Measurements from ENCODE around the gene SLX4IP. TPM values are rescaled to one million over a fixed set of nuclear protein-coding genes. Genes with fewer than 3 reads are reported as not detected.

The SLX4IP gene
- polyA plus RNA-seq, 1 donor: 4.3 TPM

DNA sequence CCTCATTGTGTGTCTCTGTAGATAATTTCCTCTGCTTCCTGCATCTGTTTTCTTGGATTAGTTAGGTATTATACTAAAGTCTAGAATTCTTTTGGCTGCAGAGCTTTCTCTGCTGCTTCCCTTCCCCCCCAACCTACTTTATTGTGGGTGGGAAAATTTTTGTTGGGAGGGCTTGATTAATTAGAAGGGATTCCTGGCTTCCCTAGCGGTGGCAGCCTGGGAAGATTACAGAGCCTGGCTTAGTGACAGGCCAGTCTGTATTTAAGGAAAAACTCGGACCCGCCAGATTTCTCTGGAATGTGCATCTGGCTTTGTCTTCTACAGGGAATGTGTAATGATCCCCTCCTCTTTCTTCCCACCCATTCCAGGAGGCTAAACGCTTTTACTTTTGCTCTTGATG, 31.2 kb downstream of the SLX4IP start:
- DNase-seq (ENCODE audit: low read depth): no peak

DNA sequence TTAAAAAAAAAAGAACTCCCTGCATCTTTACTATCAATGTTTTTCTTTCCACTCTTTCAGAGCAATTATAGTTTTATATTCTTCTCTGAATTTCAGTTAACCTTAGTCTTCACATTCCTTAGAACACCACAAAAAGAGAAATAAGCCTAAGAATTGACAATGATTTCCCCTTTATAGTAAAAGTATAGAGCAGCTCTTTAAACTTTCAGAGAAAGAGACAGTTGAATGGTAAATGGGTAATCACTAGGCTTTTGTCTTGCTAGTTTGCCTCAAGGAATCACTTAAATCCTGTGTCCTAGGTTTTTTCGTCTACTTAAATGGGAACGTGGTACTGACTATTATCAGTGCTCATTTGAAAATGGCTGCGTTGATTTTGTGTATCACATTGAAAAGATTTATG, 31.8 kb downstream of the SLX4IP start:
- no peak for DNase-seq (ENCODE audit: low read depth)

DNA sequence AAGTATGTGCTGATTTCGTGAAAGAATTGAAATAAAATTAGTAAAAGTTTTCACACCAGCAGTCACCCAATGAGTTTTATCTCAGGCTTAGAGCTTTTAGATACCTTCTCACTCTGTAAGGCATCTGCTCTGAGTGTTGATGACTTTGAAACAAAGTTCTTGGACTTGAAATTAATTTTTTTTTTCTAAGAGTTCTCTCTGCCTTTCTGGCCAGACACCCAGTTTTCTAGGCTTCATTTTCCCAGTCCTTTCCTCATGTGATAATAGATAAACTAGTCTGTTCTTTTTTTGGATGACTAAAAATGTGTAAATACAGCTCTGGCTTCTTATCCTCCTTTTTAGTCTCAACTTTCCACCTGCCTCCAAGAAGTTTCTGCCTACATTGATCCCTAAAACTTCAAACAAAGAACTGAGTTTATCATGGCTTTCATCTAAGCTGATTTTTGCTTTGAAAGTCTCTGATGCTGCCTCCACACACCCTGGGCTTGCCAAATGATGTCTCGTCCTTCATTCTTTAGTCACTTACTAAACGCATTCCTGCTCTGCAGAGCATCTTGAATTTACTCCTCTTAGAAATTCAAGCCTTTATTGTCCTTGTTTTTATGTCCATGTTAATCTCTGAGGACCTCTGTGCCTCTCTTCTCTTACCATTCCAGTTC, 32.7 kb downstream of the SLX4IP start:
- no peak for DNase-seq (ENCODE audit: low read depth)

DNA sequence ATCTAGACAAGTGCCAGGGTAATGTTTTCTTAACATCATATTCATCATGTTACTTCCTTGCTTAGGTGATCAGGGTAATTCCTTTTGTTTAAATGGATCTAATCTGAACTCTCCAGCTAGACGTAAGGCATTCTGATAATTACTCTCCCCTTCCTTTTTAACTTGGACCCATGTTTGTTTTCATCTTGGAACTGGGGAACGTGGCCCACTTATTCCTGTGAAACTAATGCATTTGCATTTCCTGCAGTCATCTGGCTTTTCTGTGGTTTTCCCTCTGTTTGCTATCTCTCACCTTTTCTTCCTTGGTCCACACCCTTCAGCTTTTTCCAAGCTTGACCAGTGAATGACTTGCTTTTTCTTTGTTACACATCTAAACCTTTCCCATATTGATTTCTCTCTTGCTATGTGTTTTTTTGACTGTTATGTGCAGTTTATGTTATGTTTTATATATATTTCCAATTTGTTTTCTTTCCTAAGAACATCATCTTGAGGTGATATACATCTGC, 33.3 kb downstream of the SLX4IP start:
- DNase-seq (ENCODE audit: low read depth): no peak

DNA sequence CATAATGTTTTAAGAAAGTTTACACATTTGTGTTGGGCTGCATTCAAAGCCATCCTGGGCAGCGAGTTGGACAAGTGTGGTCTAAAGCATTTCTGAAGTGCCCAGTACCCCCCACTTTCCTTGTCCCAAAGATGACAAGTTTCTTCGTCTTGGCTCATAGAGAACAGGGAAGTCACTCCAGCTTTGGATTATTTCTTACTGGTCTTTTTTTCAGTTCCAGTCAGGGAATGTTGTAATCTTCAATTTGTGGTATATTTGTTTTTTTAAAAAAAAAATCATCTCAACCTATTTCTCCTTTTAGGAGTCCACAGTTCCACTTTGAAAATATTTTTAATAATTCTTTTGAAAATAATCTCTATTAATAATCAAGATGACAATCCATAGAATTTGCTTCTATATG, 34.0 kb downstream of the SLX4IP start:
- no peak for DNase-seq (ENCODE audit: low read depth)

DNA sequence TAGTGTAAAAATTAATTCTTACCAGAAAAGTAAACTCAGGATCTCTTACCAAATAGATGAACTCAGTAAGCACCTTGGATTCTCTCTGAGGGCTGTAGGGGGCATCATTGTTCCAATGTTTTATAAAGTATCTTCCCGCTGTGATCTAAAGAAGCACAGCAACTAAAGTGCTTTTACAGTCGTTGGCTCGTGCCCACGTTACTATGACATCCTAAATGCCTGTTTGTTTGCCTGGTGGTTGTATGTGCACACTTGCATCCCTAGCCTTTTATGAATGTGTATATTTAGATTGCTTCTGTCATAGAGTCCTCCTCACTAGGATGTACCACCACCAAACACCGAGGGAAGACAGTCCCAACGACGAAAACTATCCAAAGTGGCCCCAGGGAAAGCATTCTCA, 34.5 kb downstream of the SLX4IP start:
- DNase-seq (ENCODE audit: low read depth): peak; percentile 82

DNA sequence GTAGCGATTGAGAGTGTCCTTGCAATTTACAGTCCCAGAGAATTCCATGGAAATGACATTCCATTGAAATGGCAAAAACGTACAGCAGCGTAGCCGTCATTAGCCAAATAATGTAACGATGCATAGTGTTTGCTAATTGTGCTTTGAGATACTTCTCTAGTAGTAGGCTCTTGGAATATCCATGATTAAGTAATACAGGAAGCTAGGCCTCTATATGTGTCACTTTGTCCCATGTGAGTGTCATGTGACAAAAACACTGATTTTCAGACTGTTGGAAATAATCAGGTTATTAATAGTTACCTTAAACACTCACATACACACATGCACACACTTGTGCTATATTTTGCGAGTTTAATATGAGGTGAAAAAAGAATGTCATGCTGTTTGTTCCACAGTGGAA, 35.2 kb downstream of the SLX4IP start:
- no peak for DNase-seq (ENCODE audit: low read depth)

DNA sequence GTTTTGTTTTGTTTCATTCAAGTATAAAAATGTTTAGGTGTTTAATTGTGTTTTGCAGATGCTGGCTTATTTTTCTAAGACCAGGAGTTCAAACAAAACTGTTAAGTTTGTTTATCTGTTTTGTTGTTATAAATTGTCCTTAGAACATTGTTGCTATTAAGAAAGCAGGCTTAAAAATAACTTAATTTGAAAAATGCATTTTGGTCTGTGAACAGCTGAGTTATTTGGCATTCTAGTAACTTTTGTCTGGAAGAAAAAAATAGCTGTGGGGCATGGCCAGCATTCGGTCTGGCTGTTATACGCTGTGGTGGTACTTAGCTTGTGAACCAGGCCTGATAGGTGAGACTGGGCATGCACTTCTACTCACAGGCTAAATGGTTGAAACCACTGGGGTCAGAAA, 37.8 kb downstream of the SLX4IP start:
- DNase-seq (ENCODE audit: low read depth): no peak

DNA sequence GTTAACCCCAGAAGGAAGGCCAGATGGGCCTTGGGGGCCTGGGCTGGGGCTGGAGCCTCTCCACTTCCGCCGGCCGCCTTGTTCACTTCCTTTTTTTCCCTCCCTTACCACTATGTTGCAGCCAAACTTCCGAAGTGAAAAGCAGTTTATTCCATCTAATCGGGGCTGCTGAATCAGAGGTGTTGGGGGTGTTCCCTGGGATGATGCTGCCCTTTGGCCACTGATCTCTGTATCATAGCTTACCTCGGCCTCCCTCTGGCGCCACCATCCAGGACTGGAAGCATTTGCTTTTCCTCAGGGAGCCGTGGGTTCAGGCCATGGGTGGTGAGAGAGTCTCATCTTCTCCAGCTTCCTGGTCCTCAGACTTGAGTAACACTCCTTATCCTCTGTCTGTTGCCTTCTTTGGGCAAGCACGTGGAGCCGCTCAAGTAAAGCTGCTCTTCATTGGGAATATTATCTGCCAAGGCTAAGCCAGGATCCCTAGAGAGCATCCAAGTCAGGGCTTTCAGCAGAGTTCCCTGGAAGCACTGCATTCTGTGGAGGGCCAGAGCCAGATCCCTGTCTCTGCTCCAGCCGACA, 39.6 kb downstream of the SLX4IP start:
- no peak for DNase-seq (ENCODE audit: low read depth)

DNA sequence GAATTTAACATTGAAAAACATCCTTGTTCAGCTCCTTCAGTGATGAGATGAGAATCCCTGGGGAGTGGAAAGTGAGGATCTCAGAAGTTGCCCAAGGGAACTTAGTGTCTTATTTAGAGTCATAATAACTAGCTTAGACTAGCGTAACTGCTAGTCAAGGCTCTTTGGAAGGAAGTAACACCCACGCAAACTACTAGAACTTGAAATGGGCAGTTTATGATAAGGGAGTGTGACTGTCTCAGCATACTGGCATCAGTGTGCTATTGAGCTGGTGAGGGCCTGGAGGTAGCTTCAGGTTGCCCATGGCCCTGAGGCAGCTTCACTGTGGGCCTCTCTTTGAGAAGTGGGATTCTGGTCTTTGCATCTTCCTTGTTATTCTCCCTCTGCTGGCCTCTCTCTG, 40.1 kb downstream of the SLX4IP start:
- DNase-seq (ENCODE audit: low read depth): no peak

DNA sequence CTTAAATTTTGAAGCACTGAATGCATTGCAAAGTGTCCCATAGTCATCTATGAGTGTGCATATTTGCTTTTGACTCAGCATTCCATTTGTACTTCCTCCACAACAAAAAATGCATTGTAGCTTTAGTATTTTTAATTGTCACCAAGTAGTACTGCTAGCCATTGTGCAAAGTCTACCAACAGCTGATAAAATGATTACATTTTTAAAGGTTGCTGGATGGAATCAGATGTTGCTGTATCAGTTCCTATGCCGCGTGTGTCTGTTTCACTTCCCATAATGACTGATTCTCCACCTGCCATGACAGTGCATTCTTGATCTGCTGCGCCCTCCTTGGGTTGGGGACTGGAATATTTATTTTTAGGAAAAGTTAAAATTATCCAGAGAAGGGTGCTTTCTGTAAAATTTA, 41.2 kb downstream of the SLX4IP start:
- DNase-seq (ENCODE audit: low read depth): no peak

DNA sequence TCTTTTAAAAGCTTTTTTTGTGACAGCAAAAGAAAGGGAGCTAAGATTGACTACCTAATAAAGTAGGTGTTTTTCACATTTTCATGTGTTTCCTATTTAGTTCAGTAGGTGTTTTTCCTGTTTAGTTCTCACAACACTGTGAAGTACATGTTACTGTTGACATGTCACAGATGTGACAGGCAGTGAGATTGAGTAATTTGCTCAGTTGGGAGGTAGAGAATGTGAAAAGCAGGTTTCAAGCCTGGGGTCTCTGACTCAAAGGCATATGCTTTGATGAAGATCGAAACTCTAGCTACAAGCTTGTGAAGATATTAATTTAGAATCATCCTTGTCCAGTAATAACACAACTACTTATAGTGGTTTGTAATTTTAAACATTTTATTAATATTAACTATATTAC, 43.1 kb downstream of the SLX4IP start:
- DNase-seq (ENCODE audit: low read depth): no peak

DNA sequence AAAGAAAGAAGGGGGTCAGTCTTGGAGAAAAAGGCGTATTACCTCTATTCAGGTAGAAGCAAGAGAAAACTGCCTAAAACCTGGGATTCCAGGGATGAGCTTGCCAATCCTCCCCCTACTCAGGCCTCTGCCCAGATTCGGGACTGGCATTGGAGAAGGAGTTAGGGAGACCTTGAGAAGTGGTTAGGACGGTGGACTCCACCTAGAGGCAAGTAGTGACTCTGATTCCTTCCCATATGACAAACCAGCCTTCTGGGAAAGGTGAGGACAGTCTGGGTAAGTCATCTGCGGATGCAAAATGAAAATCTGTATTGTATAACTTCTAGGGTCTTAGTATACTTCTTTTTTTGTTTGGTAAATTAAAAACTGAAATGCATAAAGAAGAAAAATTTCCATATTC, 43.8 kb downstream of the SLX4IP start:
- no peak for DNase-seq (ENCODE audit: low read depth)

DNA sequence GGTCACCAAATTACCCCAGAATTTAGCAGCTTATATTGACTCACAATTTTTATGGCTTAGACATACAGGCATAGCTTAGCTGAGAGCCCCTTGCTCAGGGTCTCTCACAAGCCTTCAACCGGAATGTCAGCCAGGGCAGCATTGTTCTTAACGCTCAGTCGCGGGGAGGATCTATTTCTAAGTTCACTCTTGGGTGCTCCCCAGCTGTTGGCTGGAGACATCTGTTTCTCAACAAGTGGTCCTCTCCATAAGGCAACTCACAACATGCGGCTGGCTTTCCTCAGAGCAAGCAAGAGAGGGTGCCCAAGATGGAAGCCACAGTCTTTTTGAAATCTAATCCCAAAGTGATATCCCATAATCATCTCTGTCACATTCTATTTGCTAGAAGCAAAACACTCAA, 46.6 kb downstream of the SLX4IP start:
- no peak for DNase-seq (ENCODE audit: low read depth)

DNA sequence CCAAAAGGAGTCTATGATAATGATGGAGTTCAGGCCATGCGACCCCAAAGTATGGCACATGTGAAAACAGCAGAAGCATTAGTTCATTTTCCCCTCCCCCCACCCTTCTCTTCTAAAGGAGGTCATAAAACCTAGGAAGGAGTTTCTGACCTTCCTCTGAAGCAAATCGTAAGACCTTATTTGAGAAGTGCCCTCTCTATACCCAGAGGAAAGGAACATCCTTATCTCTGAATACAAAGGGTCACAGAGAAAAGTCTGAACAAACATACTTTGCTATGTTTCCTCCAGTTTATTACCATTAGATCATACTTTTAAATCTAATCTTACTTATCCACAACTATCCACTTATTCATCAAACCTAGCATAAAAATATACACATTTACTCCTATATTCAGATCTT, 48.6 kb downstream of the SLX4IP start:
- DNase-seq (ENCODE audit: low read depth): no peak

DNA sequence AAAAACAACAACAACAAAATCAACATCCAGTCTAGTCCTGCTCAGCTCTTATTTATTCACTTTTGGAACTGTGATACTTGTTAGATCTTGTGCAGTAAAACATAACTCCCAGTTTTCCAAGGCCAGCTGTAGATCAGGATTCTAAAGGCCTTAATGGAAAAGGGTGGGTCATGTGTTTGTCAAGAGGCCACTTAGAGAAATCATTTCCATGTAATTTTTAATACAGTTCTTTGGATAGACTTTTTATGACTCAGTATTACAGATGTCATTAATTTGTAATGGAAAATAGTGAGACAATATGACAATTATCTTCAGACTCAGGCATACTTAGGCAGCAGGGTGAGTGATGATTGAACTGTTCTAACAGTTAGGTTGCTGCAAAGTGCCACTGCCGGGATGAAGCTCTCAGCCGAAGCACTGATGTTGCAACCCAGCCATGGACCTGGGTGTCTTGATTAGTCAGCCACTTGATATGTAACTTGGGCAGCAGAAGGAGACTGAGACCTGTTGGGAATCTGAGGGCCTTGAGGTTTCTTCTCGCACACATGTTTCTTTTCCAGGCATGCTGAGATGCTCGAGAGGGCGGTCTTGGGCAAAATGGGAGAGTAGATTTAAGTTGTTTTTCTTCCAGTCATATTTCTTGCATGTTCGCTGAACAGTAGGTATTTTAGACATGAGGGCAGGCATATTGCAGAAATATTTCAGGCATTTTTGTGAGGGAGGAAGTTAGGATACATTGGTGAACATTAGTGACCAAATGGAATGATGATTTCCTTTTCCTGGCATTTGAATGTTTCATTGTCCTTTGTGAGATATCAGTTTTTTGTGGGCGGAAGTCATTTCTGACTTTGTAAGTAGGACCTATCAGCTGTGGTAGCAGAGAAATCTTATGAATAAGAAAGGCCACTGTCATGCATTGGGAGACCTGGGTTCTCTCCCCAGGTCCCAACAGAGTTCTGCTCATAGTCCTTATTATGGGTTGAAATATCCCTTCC, 52.3 kb downstream of the SLX4IP start:
- DNase-seq (ENCODE audit: low read depth): no peak

DNA sequence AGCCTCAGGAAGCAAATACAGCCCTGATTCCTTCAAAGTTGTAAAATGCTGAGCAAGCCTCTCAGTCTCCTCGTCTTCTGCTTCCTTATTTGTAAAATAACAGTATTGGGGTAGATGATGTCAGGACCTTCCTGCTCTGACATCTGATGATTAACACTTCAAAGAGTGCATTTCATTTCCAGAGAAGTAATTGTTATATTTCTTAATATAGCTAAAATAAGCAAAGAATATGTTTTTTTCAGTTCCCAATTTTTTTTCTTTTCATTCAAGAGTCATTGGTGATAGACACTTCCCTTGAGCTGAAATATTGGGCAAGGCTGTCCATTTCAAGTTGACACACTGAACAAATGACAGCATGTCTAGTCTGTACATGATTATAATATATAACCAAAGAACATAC, 53.4 kb downstream of the SLX4IP start:
- DNase-seq (ENCODE audit: low read depth): no peak

DNA sequence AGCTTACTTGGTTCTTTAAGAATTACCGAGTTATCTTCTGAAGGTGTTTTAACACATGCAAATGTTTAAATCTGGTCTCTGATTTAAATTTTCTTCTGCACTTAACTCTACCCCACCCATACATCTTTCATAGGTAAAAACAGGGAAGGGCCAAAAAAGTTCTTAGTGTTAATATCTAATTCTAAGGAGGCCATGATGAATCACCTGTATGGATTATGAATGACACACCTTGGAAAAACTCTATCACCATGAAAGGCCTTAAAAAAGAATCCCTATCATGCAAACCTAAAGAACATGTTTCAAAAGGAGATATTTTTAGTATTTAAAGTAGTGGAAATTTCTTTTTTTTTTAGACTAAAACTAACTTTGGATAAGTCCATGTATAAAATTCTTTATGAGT, 54.7 kb downstream of the SLX4IP start:
- DNase-seq (ENCODE audit: low read depth): no peak

DNA sequence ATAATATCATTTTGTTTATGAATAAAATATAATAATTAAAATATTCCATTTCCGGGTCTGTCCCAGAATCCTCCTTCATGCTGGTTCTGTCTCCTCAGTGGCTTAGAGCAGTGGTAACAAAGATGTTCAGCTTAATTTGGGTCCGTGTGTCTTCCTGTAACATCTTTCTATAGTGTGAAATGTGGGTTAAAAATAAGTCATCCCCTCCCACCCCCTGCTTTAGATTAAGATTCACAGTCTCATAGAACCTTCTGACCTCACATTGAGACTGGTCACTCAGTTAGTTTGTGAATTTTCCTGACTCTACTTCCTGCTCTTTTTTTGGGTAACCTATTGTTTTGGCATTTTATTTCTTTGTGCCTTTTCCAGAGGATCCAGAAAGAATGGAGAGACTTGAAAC, 55.2 kb downstream of the SLX4IP start:
- DNase-seq (ENCODE audit: low read depth): no peak

DNA sequence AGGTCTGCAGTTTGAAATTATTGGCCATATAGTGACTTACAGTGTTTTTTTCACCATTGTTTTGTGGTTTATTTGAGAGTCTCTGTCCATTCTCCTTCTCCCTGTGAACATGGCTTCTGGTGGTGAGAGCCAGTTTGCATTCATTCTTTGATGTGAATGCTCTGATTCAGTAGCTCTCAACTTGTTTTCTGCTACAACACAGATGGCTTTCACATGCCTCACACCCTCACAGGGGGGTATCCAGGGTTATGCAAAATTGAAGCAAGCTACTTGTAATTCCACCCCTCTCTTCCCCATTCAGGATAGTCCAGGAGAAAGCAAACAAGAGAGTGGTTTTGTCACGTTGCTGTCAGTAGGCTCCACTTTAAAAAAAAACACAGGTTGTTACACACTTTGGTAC, 55.6 kb downstream of the SLX4IP start:
- DNase-seq (ENCODE audit: low read depth): no peak

DNA sequence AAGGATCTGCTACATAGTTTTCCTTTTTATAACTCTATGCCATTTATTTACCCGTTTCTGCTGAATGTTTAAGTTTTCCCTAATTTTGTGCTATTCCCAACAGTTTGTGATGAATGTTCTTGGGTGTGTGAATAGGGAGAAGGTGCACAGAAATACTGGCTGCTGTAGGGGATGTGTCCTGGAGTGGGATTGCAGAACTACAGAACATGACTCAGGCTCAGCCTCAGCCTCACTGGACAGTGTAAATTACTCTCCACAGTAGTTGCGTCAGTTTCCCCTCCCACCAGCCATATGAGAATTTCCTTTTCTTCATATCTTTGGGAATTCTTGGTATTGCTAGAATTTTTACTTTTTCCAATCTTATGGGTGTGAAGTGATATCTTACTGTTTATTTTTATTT, 57.0 kb downstream of the SLX4IP start:
- DNase-seq (ENCODE audit: low read depth): no peak

DNA sequence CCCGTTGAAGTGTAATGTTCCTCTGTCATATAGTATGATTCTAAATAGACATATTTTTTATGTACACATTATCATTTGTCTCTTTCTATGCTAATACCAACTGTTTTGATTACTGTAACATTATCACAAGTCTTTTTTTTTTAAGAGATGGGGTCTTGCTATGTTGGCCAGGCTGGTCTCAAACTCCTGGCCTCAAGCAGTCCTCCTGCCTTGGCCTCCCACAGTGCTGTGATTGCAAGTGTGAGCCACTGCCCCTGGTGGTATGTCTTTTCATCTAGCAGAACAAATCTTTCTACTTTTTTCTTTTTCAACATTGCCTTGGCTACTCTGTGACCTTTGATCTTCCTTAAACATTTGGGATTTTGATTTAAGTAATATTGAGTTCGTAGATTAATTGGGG, 57.7 kb downstream of the SLX4IP start:
- no peak for DNase-seq (ENCODE audit: low read depth)

DNA sequence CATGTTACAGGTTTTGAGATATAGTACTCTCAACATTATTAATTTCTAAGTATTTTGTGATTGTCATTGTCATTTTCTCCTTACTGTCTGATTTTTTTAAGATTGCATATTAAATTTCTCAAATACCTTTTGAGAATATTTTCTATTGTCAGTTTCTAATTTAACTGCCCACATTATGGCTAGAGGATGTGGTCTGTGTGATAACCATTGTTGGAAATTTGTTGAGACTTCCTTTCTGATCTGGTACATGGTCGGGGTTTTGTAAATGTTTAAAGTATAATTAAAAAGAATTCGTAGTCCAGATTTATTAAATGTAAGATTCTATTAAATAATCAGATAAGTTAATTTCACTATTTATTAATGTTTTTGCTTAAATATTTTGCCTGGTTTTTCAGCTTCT, 60.1 kb downstream of the SLX4IP start:
- DNase-seq (ENCODE audit: low read depth): no peak
